GM12878 (cell line): ENCODE results near the gene NMRK2. TPM values are rescaled to one million over a fixed set of nuclear protein-coding genes. Genes with fewer than 3 reads are reported as not detected.

Source experiments
- ATAC-seq: fragments of 200-7000 bp; cut with Tn5 transposase; 3 replicates; pipeline ENCODE4 v1.9.1; 2020; ENCODE audit warnings: mild to moderate bottlenecking, moderate library complexity
- BruUV-seq: library from RNA; stranded (reverse); fragments of 400-500 nt; replicated peaks from 2 replicates; lab custom pipeline; 2021; lab: Mats Ljungman, UMichigan
- CTCF ChIA-PET: fragments of 300-600 bp; sonication (Branson Sonifier 250); formaldehyde crosslinking; extraction: SDS; loops from one replicate; lab custom pipeline; 2021; ENCODE audit warnings: inconsistent platforms; lab: Yijun Ruan, JAX
- POLR2A ChIA-PET: fragments of 350-600 bp; formaldehyde crosslinking; extraction: SDS; loops from one replicate; lab custom pipeline; 2021; ENCODE audit warnings: inconsistent platforms; lab: Charles Lee
- RAD21 ChIA-PET: fragments of 300-600 bp; sonication (Branson Sonifier 250); formaldehyde crosslinking; loops from one replicate; lab custom pipeline; 2023; ENCODE audit warnings: antibody characterized with exemption; ENCODE audit not compliant: unreplicated experiment; lab: Charles Lee
- SMC1A ChIA-PET: fragments of 300-600 bp; sonication (Branson Sonifier 250); formaldehyde crosslinking; loops from one replicate; lab custom pipeline; 2023; ENCODE audit not compliant: unreplicated experiment, uncharacterized antibody; lab: Charles Lee
- DNase-seq: peaks from one replicate; pipeline ENCODE4 v3.0.0-alpha.2; 2011; ENCODE audit warnings: low read depth, low spot score
- FAIRE-seq: peaks from 3 replicates; lab custom pipeline; 2011; peaks lifted over from hg19 to GRCh38; lab: Jason Lieb, UNC
- H2AFZ ChIP-seq: 2 replicates; pipeline ENCODE4 v1.6.0; 2011; ENCODE audit warnings: low read depth, low read length, control low read depth; ENCODE audit not compliant: control insufficient read depth
- H3K27ac ChIP-seq: 2 replicates; pipeline ENCODE4 v1.5.1; 2011; ENCODE audit warnings: control low read depth; ENCODE audit not compliant: control insufficient read depth, insufficient read depth
- H3K27me3 ChIP-seq, 2 experiments: replicated peaks in 1 of 2; 2 replicates each; pipeline versions ENCODE4 v1.6.0 to v1.6.1; 2011; ENCODE audit warnings: low read length in 1 of 2; ENCODE audit not compliant: control insufficient read depth in 2 of 2, insufficient read depth in 2 of 2
- H3K36me3 ChIP-seq, 2 experiments: 2 replicates each; pipeline ENCODE4 v1.5.1; 2011; ENCODE audit warnings: low read length in 1 of 2; ENCODE audit not compliant: control insufficient read depth in 2 of 2, insufficient read depth in 2 of 2
- H3K4me1 ChIP-seq: 2 replicates; pipeline ENCODE4 v1.6.1; 2011; ENCODE audit warnings: mild to moderate bottlenecking, low read length, moderate library complexity, mixed read lengths; ENCODE audit not compliant: control insufficient read depth, insufficient read depth
- H3K4me2 ChIP-seq: 2 replicates; pipeline ENCODE4 v1.6.0; 2011; ENCODE audit warnings: control low read depth; ENCODE audit not compliant: control insufficient read depth, insufficient read depth
- H3K4me3 ChIP-seq: fragments of 200-600 bp; sonication (generic); 2 replicates; pipeline ENCODE4 v1.5.1; 2016
- H3K79me2 ChIP-seq: 2 replicates; pipeline ENCODE4 v1.6.0; 2011; ENCODE audit warnings: low read length; ENCODE audit not compliant: control insufficient read depth, insufficient read depth
- H3K9ac ChIP-seq: 2 replicates; pipeline ENCODE4 v1.8.0; 2011; ENCODE audit warnings: low read length, control low read depth, mixed read lengths; ENCODE audit not compliant: control insufficient read depth, insufficient read depth
- H3K9me3 ChIP-seq: replicated peaks from 3 replicates; pipeline ENCODE4 v1.5.1; 2011; ENCODE audit warnings: mild to moderate bottlenecking, low read length; ENCODE audit not compliant: control insufficient read depth, insufficient read depth
- H4K20me1 ChIP-seq: 2 replicates; pipeline ENCODE4 v1.6.0; 2011; ENCODE audit not compliant: control insufficient read depth, insufficient read depth
- CHD1 ChIP-seq: IDR thresholded peaks from 2 replicates; pipeline ENCODE4 v1.6.1; 2012; ENCODE audit warnings: low read depth, low read length, improper control_type of control experiment
- CREB1 ChIP-seq: IDR thresholded peaks from 2 replicates; pipeline ENCODE4 v1.6.1; 2012; ENCODE audit warnings: low read depth, mild to moderate bottlenecking, inconsistent platforms
- E2F4 ChIP-seq: IDR thresholded peaks from 2 replicates; pipeline ENCODE4 v1.6.1; 2012; ENCODE audit warnings: low read depth, low read length, improper control_type of control experiment
- EP300 ChIP-seq, 2 experiments: fragments of 150-350 bp in 1 of 2; IDR thresholded peaks; 2 replicates each; pipeline ENCODE4 v1.6.1; 2011 to 2012; ENCODE audit warnings: low read depth in 2 of 2, low read length in 2 of 2, borderline replicate concordance in 1 of 2, improper control_type of control experiment in 1 of 2, inconsistent platforms in 1 of 2; ENCODE audit not compliant: control insufficient read depth in 1 of 2
- MTA3 ChIP-seq: IDR thresholded peaks from 2 replicates; pipeline ENCODE4 v1.6.1; 2012; ENCODE audit warnings: low read length, inconsistent platforms, borderline replicate concordance
- SUPT20H ChIP-seq: IDR thresholded peaks from 2 replicates; pipeline ENCODE4 v1.6.1; 2011; ENCODE audit warnings: low read depth, mild to moderate bottlenecking, low read length, moderate library complexity, borderline replicate concordance; ENCODE audit not compliant: control insufficient read depth
- WRNIP1 ChIP-seq: IDR thresholded peaks from 2 replicates; pipeline ENCODE4 v1.6.1; 2011; ENCODE audit warnings: low read depth, low read length, improper control_type of control experiment, borderline replicate concordance
- ZBED1 ChIP-seq: IDR thresholded peaks from 2 replicates; pipeline ENCODE4 v1.6.1; 2016; ENCODE audit warnings: borderline replicate concordance
- ZSCAN29 ChIP-seq: fragments of 450-650 bp; IDR thresholded peaks from 2 replicates; pipeline ENCODE4 v1.6.1; 2017; ENCODE audit warnings: mild to moderate bottlenecking, moderate library complexity
- WGBS: methylation state at CpG from one replicate; pipeline ENCODE4 v1.1.6; 2016; ENCODE audit warnings: low lambda C conversion rate; ENCODE audit not compliant: insufficient replicate concordance, insufficient coverage; ENCODE audit errors: missing lambda C conversion rate; 5-methylcytosine and 5-hydroxymethylcytosine counted together
- in situ Hi-C: fragments of 300-500 bp; cut with MboI; formaldehyde crosslinking; loops from 9 replicates; pipeline ENCODE4 v1.14.3; 2018; ENCODE audit warnings: mixed read lengths
- intact Hi-C: fragments of 100-400 bp; cut with micrococcal nuclease; formaldehyde crosslinking; loops from one replicate; pipeline ENCODE4 v1.14.2; 2022; ENCODE audit not compliant: unreplicated experiment
- polyA plus RNA-seq, 11 experiments: library from polyadenylated mRNA; depleted of rRNA in 4 of 11; unstranded in 6 of 11; stranded (reverse) in 5 of 11; fragments of >200 nt; fragmentation: Nextera tagmentation in 4 of 11; fragmentation: Illumina TruSeq in 1 of 11; extraction: Ambion mirVana in 4 of 11; extraction: Trizol in 1 of 11; gene quantifications; 1 replicate in 1 of 11; 2 replicates in 10 of 11; pipeline versions ENCODE4 v1.2.1 to v1.2.3, GENCODE V29; 2011 to 2016; ENCODE audit warnings: inconsistent platforms in 2 of 11, missing spikeins in 2 of 11, low read depth in 1 of 11
- total RNA-seq, 4 experiments: library from RNA; depleted of rRNA in 3 of 4; stranded (reverse); fragments of >200 nt in 3 of 4; fragmentation: Illumina TruSeq in 1 of 4; extraction: Trizol in 1 of 4; gene quantifications; 2 replicates each; pipeline versions ENCODE4 v1.2.1 to v1.2.3, GENCODE V29; 2013 to 2021

NMRK2 gene
- total and polyA plus RNA-seq, 10 of the 15 experiments (the other 5 are each of a cell fraction or from before 2014, with no cell fraction given), result 0.14 to 0.15 TPM; not detected in 8

- Histone ChIP-seq H3K4me1 (no peaks in the 10 kb centered on the region), H3K27ac (no peak overlapping the region), H3K4me2 (no peak overlapping the region), H3K79me2 (no peaks in the 10 kb centered on the region), H4K20me1 (no peaks in the 10 kb centered on the region), H3K4me3 (no peak overlapping the region), H3K9me3 (no peaks in the 10 kb centered on the region), H3K9ac (no peak overlapping the region), H2AFZ (no peak overlapping the region), H3K27me3 (no peaks in the 10 kb centered on the region), H3K36me3 (no peaks in the 10 kb centered on the region)
- BruUV-seq, result no TSS peak
- DNase-seq (no peak), FAIRE-seq (no peak), ATAC-seq (no peak)
- SMC1A ChIA-PET, result no interaction called here
- intact Hi-C loops, result no loop called here
- CTCF ChIA-PET, result no interaction called here
- 13% methylated on average over 8 of the region's 8 CpGs for WGBS
- RAD21 ChIA-PET, result no interaction called here
- POLR2A ChIA-PET, result no interaction called here
- in situ Hi-C loops, result no loop called here
- TF ChIP-seq CHD1 (no peak), ZSCAN29 (no peak), E2F4 (no peak), EP300 (IDR thresholded peaks at IDR 0.05; ENCODE audit: borderline replicate concordance in 1 of 2, control insufficient read depth in 1 of 2, low read depth in 2 of 2, low read length in 2 of 2) (no peak), CREB1 (no peak), MTA3 (no peak), WRNIP1 (no peak), ZBED1 (no peak), SUPT20H (no peak)
- TF ChIP-seq, all 136 proteins: peak for 0
Measured at GRCh38 chr19:3931041-3931440, 1.8 kb upstream of the NMRK2 start.
